ENCODE results near the gene CYB5R3. TPM values are rescaled to one million over a fixed set of nuclear protein-coding genes. Genes with fewer than 3 reads are reported as not detected.

Gene CYB5R3
- total RNA-seq, 4 donors from 2014 or later = 127 to 268 (median 155) TPM

DNA sequence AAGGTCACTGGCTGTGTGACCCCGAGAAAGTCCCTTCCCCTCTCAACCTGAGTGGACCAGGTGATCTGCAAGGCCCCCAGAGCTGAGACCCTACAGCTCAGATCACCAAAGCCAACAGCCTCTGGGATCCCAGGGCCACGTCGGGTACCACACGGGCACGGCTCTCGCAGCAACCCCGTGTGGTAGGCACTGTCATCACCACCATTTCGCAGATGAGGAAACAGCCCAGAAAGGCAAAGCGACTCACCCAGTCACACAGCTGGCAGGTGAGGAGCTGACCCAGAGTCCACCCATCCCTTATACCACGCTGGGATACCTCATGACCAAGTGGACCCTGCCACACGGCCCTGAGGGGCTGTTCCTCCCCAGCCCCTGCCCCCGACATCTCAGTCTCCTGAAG lies 11.6 kb downstream of the CYB5R3 start:
- H3K4me3 ChIP-seq = no peak overlapping the region
- H3K27me3 ChIP-seq = no peaks in the 10 kb centered on the region
- 80 to 100% methylated on average over 1 to 3 of the region's 12 CpGs for whole genome bisulfite sequencing, 2 donors (ENCODE audit: low coverage in 1 of 2)
- peak overlapping the region in 3 of 4 donors; percentile 81 to 86 (median 83) for H3K27ac ChIP-seq
- TF ChIP-seq, protein P1, sequence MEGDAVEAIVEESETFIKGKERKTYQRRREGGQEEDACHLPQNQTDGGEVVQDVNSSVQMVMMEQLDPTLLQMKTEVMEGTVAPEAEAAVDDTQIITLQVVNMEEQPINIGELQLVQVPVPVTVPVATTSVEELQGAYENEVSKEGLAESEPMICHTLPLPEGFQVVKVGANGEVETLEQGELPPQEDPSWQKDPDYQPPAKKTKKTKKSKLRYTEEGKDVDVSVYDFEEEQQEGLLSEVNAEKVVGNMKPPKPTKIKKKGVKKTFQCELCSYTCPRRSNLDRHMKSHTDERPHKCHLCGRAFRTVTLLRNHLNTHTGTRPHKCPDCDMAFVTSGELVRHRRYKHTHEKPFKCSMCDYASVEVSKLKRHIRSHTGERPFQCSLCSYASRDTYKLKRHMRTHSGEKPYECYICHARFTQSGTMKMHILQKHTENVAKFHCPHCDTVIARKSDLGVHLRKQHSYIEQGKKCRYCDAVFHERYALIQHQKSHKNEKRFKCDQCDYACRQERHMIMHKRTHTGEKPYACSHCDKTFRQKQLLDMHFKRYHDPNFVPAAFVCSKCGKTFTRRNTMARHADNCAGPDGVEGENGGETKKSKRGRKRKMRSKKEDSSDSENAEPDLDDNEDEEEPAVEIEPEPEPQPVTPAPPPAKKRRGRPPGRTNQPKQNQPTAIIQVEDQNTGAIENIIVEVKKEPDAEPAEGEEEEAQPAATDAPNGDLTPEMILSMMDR (IDR thresholded peaks at IDR 0.05) = no peak
- no peak for TF ChIP-seq POLR2A (IDR thresholded peaks at IDR 0.05)
- TF ChIP-seq EP300 (IDR thresholded peaks at IDR 0.05) = no peak
- TF ChIP-seq POLR2AphosphoS5 (IDR thresholded peaks at IDR 0.05) = no peak
- no peaks in the 10 kb centered on the region for H3K9me3 ChIP-seq
- H3K36me3 ChIP-seq = peaks cover 0 to 44% of the 10 kb centered on the region in 2 donors
- H3K4me1 ChIP-seq = peaks cover 3 to 53% (median 12%) of the 10 kb centered on the region in 3 donors
- ATAC-seq = no peak

DNA sequence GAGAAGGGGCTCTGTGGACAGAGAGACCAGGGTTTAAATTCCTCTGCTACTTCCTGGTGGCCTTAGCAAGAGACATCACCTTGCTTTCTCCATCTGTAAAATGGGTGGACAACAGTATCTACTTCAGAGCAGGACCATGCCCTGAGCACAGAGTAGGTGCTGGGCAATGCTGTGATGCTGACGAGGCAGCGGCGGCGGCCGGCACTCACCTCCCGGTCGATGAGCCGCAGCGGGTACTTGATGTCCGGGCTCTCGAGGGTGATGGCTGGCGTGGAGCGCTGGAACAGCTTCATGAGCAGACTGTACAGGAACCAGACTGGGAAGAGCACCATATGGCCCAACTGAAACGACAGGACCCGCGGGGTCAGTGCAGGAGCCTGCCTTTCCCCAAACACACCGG lies 12.7 kb downstream of the CYB5R3 start:
- Histone ChIP-seq H3K27me3 (no peaks in the 10 kb centered on the region), H3K4me3 (no peak overlapping the region), H3K9me3 (no peaks in the 10 kb centered on the region), H3K36me3 (peaks cover 0 to 55% of the 10 kb centered on the region in 2 donors), H3K27ac (peak overlapping the region; percentile 66 to 86 (median 82)), H3K4me1 (peaks cover 3 to 53% (median 12%) of the 10 kb centered on the region in 3 donors)
- WGBS, 2 donors (ENCODE audit: low coverage in 1 of 2) = no CpG with 5 or more reads among the region's 17 CpGs
- TF ChIP-seq EP300 (IDR thresholded peaks at IDR 0.05) = no peak
- TF ChIP-seq POLR2A (IDR thresholded peaks at IDR 0.05) = no peak
- no peak for ATAC-seq

DNA sequence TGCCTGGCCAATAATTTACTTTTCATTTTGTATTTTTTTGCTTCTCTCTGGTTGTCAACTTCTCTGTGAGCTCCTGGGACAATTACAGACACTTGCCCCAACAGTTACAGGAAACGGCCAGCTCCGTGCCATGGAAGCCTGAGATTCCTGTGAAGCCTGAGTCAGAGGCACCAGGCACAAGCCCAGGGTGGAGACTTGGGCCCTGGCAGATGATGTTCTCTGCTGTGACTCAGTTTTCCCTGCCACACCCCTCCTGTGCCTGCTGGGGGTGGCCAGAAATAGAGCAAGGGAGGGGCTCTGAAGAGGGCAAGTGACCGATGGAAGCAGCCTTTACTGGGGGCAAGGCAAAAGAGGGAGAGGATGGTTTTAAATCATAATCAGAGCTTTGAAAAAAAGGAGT lies 13.7 kb downstream of the CYB5R3 start:
- WGBS, 2 donors (ENCODE audit: low coverage in 1 of 2) = no CpG with 5 or more reads among the region's 3 CpGs
- H3K27ac ChIP-seq = peak overlapping the region; percentile 66 to 86 (median 82)

DNA sequence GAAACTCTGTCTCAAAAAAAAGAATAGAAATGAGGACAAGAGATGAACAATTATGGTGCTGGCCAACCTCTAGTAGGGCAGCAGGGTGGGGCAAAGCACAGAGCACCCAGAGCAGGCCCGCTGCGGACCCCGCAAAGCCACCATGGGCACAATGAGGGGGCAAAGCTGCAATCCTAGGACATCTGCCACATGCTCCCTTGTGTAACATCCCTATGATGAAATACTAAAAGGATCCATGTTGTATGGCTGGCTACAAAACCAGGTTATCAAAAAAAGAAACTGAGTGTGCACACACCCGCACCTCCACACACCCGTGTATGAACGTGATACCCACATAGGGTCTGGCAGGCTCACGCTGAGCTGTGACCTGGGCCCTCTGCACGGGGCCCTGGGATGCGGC lies 16.2 kb downstream of the CYB5R3 start:
- ATAC-seq = no peak

More for the DNA sequence above, 13.7 kb downstream of the CYB5R3 start:
- Histone ChIP-seq H3K4me1 (peaks cover 3 to 58% (median 12%) of the 10 kb centered on the region in 3 donors), H3K4me3 (no peak overlapping the region), H3K27me3 (no peaks in the 10 kb centered on the region), H3K36me3 (peaks cover 0 to 65% of the 10 kb centered on the region in 2 donors), H3K9me3 (no peaks in the 10 kb centered on the region)
- ATAC-seq = peak; percentile 97
- TF ChIP-seq, protein P1 (IDR thresholded peaks at IDR 0.05) = no peak
- TF ChIP-seq POLR2A (IDR thresholded peaks at IDR 0.05) (no peak), EP300 (IDR thresholded peaks at IDR 0.05) (no peak), POLR2AphosphoS5 (IDR thresholded peaks at IDR 0.05) (peak; percentile 89)

DNA sequence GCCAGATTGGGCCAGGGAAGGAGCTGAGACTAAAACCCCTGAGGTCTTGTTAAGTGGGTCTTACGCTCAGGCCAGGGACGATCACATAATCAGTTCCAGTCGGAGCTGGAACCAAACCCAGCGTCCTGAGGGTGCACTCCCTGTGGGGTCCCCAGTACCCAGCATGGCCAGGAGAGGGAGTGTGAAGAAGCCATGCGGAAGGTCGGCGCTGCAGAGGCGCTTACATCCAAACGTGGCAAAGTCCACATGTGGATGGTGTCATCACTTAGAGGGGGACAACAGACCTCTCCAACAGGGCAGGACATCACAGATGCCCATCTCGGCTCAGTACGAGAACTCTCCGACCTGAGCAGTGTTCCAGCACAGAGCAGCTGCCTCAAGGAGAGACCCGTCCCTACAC lies 17.1 kb downstream of the CYB5R3 start:
- Histone ChIP-seq H3K27me3 (no peaks in the 10 kb centered on the region), H3K4me1 (peaks cover 3 to 49% (median 12%) of the 10 kb centered on the region in 3 donors), H3K4me3 (no peak overlapping the region), H3K9me3 (no peaks in the 10 kb centered on the region), H3K27ac (peak overlapping the region in 2 of 4 donors; percentile 40 to 41), H3K36me3 (peaks cover 0 to 95% of the 10 kb centered on the region in 2 donors)
- 58 to 73% methylated on average over 4 to 5 of the region's 13 CpGs for WGBS, 2 donors (ENCODE audit: low coverage in 1 of 2)
- TF ChIP-seq POLR2A (IDR thresholded peaks at IDR 0.05) (no peak), POLR2AphosphoS5 (IDR thresholded peaks at IDR 0.05) (no peak), EP300 (IDR thresholded peaks at IDR 0.05) (no peak)
- TF ChIP-seq, protein P1 (IDR thresholded peaks at IDR 0.05) = peak in 1 of 4 experiments; percentile 29
- ATAC-seq = no peak

More for the DNA sequence above, 16.2 kb downstream of the CYB5R3 start:
- TF ChIP-seq POLR2A (IDR thresholded peaks at IDR 0.05) (no peak), POLR2AphosphoS5 (IDR thresholded peaks at IDR 0.05) (no peak), EP300 (IDR thresholded peaks at IDR 0.05) (no peak)
- TF ChIP-seq, protein P1 (IDR thresholded peaks at IDR 0.05) = no peak
- H3K9me3 ChIP-seq = no peaks in the 10 kb centered on the region
- peaks cover 0 to 90% of the 10 kb centered on the region in 2 donors for H3K36me3 ChIP-seq
- peak overlapping the region in 2 of 4 donors; percentile 35 to 86 for H3K27ac ChIP-seq
- 89 to 95% methylated on average over 3 to 9 of the region's 9 CpGs for WGBS, 2 donors (ENCODE audit: low coverage in 1 of 2)
- peaks cover 3 to 49% (median 12%) of the 10 kb centered on the region in 3 donors for H3K4me1 ChIP-seq
- no peak overlapping the region for H3K4me3 ChIP-seq
- H3K27me3 ChIP-seq = no peaks in the 10 kb centered on the region

Measured in gastroesophageal sphincter (tissue), 4 donors.